Loucy (cell line): ENCODE data around the gene CCDC194.

Source experiments
- CTCF ChIP-seq: fragments of 200-600 bp; sonication (generic); conservative IDR thresholded peaks from 2 replicates; pipeline ENCODE4 v1.5.1; 2014; ENCODE audit warnings: mild to moderate bottlenecking, antibody characterized with exemption, low read length
- EZH2phosphoT487 ChIP-seq: fragments of 200-600 bp; IDR thresholded peaks from 2 replicates; pipeline ENCODE4 v1.6.1; 2018; ENCODE audit warnings: antibody characterized with exemption, mild to moderate bottlenecking, moderate library complexity, borderline replicate concordance

- TF ChIP-seq EZH2phosphoT487 (no peak), CTCF (no peak)
These were observed 36.3 kb downstream of the CCDC194 start for GRCh38 chr19:17357724-17358123.
